ENCODE measurements around the gene YPEL2. TPM values are rescaled to one million over a fixed set of nuclear protein-coding genes. Genes with fewer than 3 reads are reported as not detected.

Gene YPEL2
- total RNA-seq, 2 donors from 2014 or later = 22.8 to 27.7 TPM

- peaks cover 3% of the 10 kb centered on the region for H3K9me3 ChIP-seq (ENCODE audit: control insufficient read depth, low read length)
- peaks cover 68% of the 10 kb centered on the region for H3K36me3 ChIP-seq (ENCODE audit: control insufficient read depth, insufficient read depth, low read length)
- WGBS, 2 experiments (ENCODE audit: insufficient coverage in 1 of 2, insufficient read length in 1 of 2) = 96 to 97% methylated on average over 3 to 4 of the region's 4 CpGs
- DNase-seq = no peak
- H3K4me3 Mint-ChIP-seq = no peak overlapping the region
- no peaks in the 10 kb centered on the region for H3K27me3 Mint-ChIP-seq (ENCODE audit: insufficient read depth)
- no peak for TF ChIP-seq CTCF (conservative IDR thresholded peaks at IDR 0.05)
- no peak overlapping the region for H3K27ac ChIP-seq (ENCODE audit: low read depth, low read length)
- peaks cover 15% of the 10 kb centered on the region for H3K36me3 Mint-ChIP-seq (ENCODE audit: low read depth)
- no peaks in the 10 kb centered on the region for H3K9me3 Mint-ChIP-seq
- no peak overlapping the region for H3K27ac Mint-ChIP-seq
- no peak overlapping the region for H3K4me3 ChIP-seq (ENCODE audit: low read length)
- peaks cover 15% of the 10 kb centered on the region for H3K4me1 Mint-ChIP-seq
- H3K9ac ChIP-seq (ENCODE audit: extremely low read depth, low read length, poor library complexity, severe bottlenecking) = no peak overlapping the region
- peaks cover 12% of the 10 kb centered on the region for H3K4me1 ChIP-seq (ENCODE audit: control insufficient read depth, insufficient read depth, low read length)
- no peaks in the 10 kb centered on the region for H3K27me3 ChIP-seq (ENCODE audit: control insufficient read depth, insufficient read depth, low read length, poor library complexity, severe bottlenecking)
Observed at GRCh38 chr17:59383893-59384292, 52.4 kb downstream of the YPEL2 start.

- Histone ChIP-seq H3K27ac (ENCODE audit: low read depth, low read length) (peak overlapping the region; percentile 12), H3K27me3 (ENCODE audit: control insufficient read depth, insufficient read depth, low read length, poor library complexity, severe bottlenecking) (no peaks in the 10 kb centered on the region), H3K36me3 (ENCODE audit: control insufficient read depth, insufficient read depth, low read length) (peaks cover 75% of the 10 kb centered on the region), H3K9ac (ENCODE audit: extremely low read depth, low read length, poor library complexity, severe bottlenecking) (no peak overlapping the region), H3K4me3 (ENCODE audit: low read length) (no peak overlapping the region), H3K4me1 (ENCODE audit: control insufficient read depth, insufficient read depth, low read length) (peaks cover 7% of the 10 kb centered on the region), H3K9me3 (ENCODE audit: control insufficient read depth, low read length) (peaks cover 24% of the 10 kb centered on the region)
- H3K27ac Mint-ChIP-seq = peak overlapping the region; percentile 50
- no peak for TF ChIP-seq CTCF (conservative IDR thresholded peaks at IDR 0.05)
- peaks cover 6% of the 10 kb centered on the region for H3K9me3 Mint-ChIP-seq
- peaks cover 38% of the 10 kb centered on the region for H3K36me3 Mint-ChIP-seq (ENCODE audit: low read depth)
- H3K4me3 Mint-ChIP-seq = no peak overlapping the region
- no peak for DNase-seq
- peaks cover 8% of the 10 kb centered on the region for H3K4me1 Mint-ChIP-seq
- H3K27me3 Mint-ChIP-seq (ENCODE audit: insufficient read depth) = no peaks in the 10 kb centered on the region
- WGBS, 2 experiments (ENCODE audit: insufficient coverage in 1 of 2, insufficient read length in 1 of 2) = 92 to 94% methylated on average over 9 to 11 of the region's 11 CpGs
Observed at GRCh38 chr17:59387351-59388068, 56.1 kb downstream of the YPEL2 start.

GRCh38 chr17:59388069-59388556 is 56.7 kb downstream of the YPEL2 start:
- H3K36me3 ChIP-seq (ENCODE audit: control insufficient read depth, insufficient read depth, low read length) = peaks cover 80% of the 10 kb centered on the region
- DNase-seq = no peak
- H3K9me3 ChIP-seq (ENCODE audit: control insufficient read depth, low read length) = peaks cover 29% of the 10 kb centered on the region
- peaks cover 44% of the 10 kb centered on the region for H3K36me3 Mint-ChIP-seq (ENCODE audit: low read depth)
- no peaks in the 10 kb centered on the region for H3K27me3 Mint-ChIP-seq (ENCODE audit: insufficient read depth)
- no peak overlapping the region for H3K4me3 ChIP-seq (ENCODE audit: low read length)
- no peak for TF ChIP-seq CTCF (conservative IDR thresholded peaks at IDR 0.05)
- H3K4me1 ChIP-seq (ENCODE audit: control insufficient read depth, insufficient read depth, low read length) = peaks cover 7% of the 10 kb centered on the region
- H3K27ac ChIP-seq (ENCODE audit: low read depth, low read length) = no peak overlapping the region
- H3K27me3 ChIP-seq (ENCODE audit: control insufficient read depth, insufficient read depth, low read length, poor library complexity, severe bottlenecking) = no peaks in the 10 kb centered on the region
- H3K9me3 Mint-ChIP-seq = peaks cover 12% of the 10 kb centered on the region
- H3K27ac Mint-ChIP-seq = no peak overlapping the region
- no peak overlapping the region for H3K4me3 Mint-ChIP-seq
- H3K9ac ChIP-seq (ENCODE audit: extremely low read depth, low read length, poor library complexity, severe bottlenecking) = no peak overlapping the region
- 84 to 94% methylated on average over 8 to 9 of the region's 9 CpGs for WGBS, 2 experiments (ENCODE audit: insufficient coverage in 1 of 2, insufficient read length in 1 of 2)
- peaks cover 8% of the 10 kb centered on the region for H3K4me1 Mint-ChIP-seq
